ENCODE results near the gene NPTN.

Gene NPTN

DNA sequence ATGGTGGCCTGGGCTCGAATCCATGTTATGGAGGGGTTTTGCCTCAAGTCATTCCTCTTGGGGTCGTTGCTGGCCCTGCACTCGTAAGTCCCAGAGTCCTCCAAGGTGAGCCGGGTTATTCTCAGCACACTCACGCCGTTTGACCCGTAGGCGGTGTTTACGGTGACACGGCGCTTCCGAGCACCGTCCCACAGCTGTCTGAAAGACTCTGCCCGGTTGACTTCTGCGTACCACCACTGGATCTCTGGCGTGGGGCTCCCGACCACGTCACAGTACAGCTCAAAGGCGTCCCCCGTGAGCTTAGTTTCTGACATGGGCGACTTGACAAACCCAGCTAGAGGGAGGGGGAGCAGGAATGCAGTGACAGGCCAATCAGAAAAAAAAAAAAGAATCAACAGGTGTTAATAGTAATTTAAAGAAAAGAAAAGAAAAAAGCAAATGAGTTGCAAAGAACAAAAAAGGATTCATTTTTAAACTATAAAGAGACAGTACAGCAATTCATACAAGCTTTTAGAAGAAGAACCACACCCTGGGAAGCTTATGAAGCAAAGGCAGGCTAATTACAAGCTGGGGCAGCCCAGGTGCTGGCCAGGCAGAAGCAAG is 36.1 kb downstream of the NPTN start:
- 98% methylated on average over 21 of the region's 21 CpGs for WGBS (ENCODE audit: insufficient coverage)
- ChIA-PET CTCF (interaction anchor here (2.1 to 3.0 kb wide), 2 partner anchors 9 to 39 kb away, joined by 6 to 16 read pairs; no protein-coding TSS in a partner anchor), POLR2A (no interaction called here)
- Histone ChIP-seq H3K4me3 (ENCODE audit: control insufficient read depth in 1 of 7, extremely low read depth in 1 of 7, insufficient read depth in 4 of 7, low read depth in 2 of 7, low read length in 6 of 7) (no peak overlapping the region), H3K36me3 (ENCODE audit: control insufficient read depth in 4 of 4, insufficient read depth in 4 of 4, low read length in 3 of 4) (peaks cover 0 to 3% (median 2%) of the 10 kb centered on the region in 4 experiments), H3K27me3 (replicated peaks in 2 of 5; ENCODE audit: control insufficient read depth in 4 of 5, insufficient read depth in 5 of 5, low read length in 4 of 5) (no peaks in the 10 kb centered on the region), H3K27ac (ENCODE audit: insufficient read depth in 1 of 2, low read depth in 1 of 2, low read length in 2 of 2, poor library complexity in 1 of 2, severe bottlenecking in 2 of 2) (no peak overlapping the region), H3K9me3 (ENCODE audit: control extremely low read depth in 1 of 5, control insufficient read depth in 4 of 5, insufficient read depth in 2 of 5, low read depth in 1 of 5, low read length in 4 of 5) (no peaks in the 10 kb centered on the region), H3K4me1 (ENCODE audit: control extremely low read depth in 1 of 4, control insufficient read depth in 4 of 4, insufficient read depth in 4 of 4, low read length in 3 of 4) (peaks cover under 1 to 35% (median 13%) of the 10 kb centered on the region in 4 experiments)
- DNase-seq: no peak

GRCh38 chr15:73596174-73596573 is 37.0 kb downstream of the NPTN start:
- ChIA-PET CTCF (interaction anchor here (0.6 to 3.0 kb wide), 7 partner anchors 9 to 1309 kb away, joined by 3 to 16 read pairs (median 3); no protein-coding TSS in a partner anchor), POLR2A (interaction anchor here (0.8 kb wide), 1 partner anchor 13 kb away, joined by 3 read pairs; no protein-coding TSS in a partner anchor)
- DNase-seq: peak in 2 of 3 donors; percentile 49 to 65
- H3K4me1 ChIP-seq (ENCODE audit: control extremely low read depth in 1 of 4, control insufficient read depth in 4 of 4, insufficient read depth in 4 of 4, low read length in 3 of 4): peaks cover 0 to 25% (median 5%) of the 10 kb centered on the region in 4 experiments
- no CpG with 5 or more reads among the region's 1 CpG for WGBS (ENCODE audit: insufficient coverage)
- H3K9me3 ChIP-seq (ENCODE audit: control extremely low read depth in 1 of 5, control insufficient read depth in 4 of 5, insufficient read depth in 2 of 5, low read depth in 1 of 5, low read length in 4 of 5): no peaks in the 10 kb centered on the region
- H3K36me3 ChIP-seq (ENCODE audit: control insufficient read depth in 4 of 4, insufficient read depth in 4 of 4, low read length in 3 of 4): peaks cover 0 to 10% (median 4%) of the 10 kb centered on the region in 4 experiments
- no peaks in the 10 kb centered on the region for H3K27me3 ChIP-seq (replicated peaks in 2 of 5; ENCODE audit: control insufficient read depth in 4 of 5, insufficient read depth in 5 of 5, low read length in 4 of 5)
- no peak overlapping the region for H3K4me3 ChIP-seq (ENCODE audit: control insufficient read depth in 1 of 7, extremely low read depth in 1 of 7, insufficient read depth in 4 of 7, low read depth in 2 of 7, low read length in 6 of 7)
- H3K27ac ChIP-seq (ENCODE audit: insufficient read depth in 1 of 2, low read depth in 1 of 2, low read length in 2 of 2, poor library complexity in 1 of 2, severe bottlenecking in 2 of 2): peak overlapping the region in 1 of 2 experiments; percentile 21

GRCh38 chr15:73594109-73594508 is 39.1 kb downstream of the NPTN start:
- Histone ChIP-seq H3K4me3 (ENCODE audit: control insufficient read depth in 1 of 7, extremely low read depth in 1 of 7, insufficient read depth in 4 of 7, low read depth in 2 of 7, low read length in 6 of 7) (no peak overlapping the region), H3K36me3 (ENCODE audit: control insufficient read depth in 4 of 4, insufficient read depth in 4 of 4, low read length in 3 of 4) (peaks cover 0 to 16% (median 9%) of the 10 kb centered on the region in 4 experiments), H3K27ac (ENCODE audit: insufficient read depth in 1 of 2, low read depth in 1 of 2, low read length in 2 of 2, poor library complexity in 1 of 2, severe bottlenecking in 2 of 2) (no peak overlapping the region), H3K4me1 (ENCODE audit: control extremely low read depth in 1 of 4, control insufficient read depth in 4 of 4, insufficient read depth in 4 of 4, low read length in 3 of 4) (peaks cover 0 to 16% (median 5%) of the 10 kb centered on the region in 4 experiments), H3K27me3 (replicated peaks in 2 of 5; ENCODE audit: control insufficient read depth in 4 of 5, insufficient read depth in 5 of 5, low read length in 4 of 5) (no peaks in the 10 kb centered on the region), H3K9me3 (ENCODE audit: control extremely low read depth in 1 of 5, control insufficient read depth in 4 of 5, insufficient read depth in 2 of 5, low read depth in 1 of 5, low read length in 4 of 5) (no peaks in the 10 kb centered on the region)
- WGBS (ENCODE audit: insufficient coverage): 93% methylated on average over 2 of the region's 2 CpGs
- POLR2A ChIA-PET: no interaction called here
- CTCF ChIA-PET: interaction anchor here (2.4 kb wide), 1 partner anchor 12 kb away, joined by 7 read pairs; no protein-coding TSS in a partner anchor
- no peak for DNase-seq

GRCh38 chr15:73593304-73594074 is 39.7 kb downstream of the NPTN start:
- Histone ChIP-seq H3K27ac (ENCODE audit: insufficient read depth in 1 of 2, low read depth in 1 of 2, low read length in 2 of 2, poor library complexity in 1 of 2, severe bottlenecking in 2 of 2) (no peak overlapping the region), H3K36me3 (ENCODE audit: control insufficient read depth in 4 of 4, insufficient read depth in 4 of 4, low read length in 3 of 4) (peaks cover 0 to 22% (median 13%) of the 10 kb centered on the region in 4 experiments), H3K4me3 (ENCODE audit: control insufficient read depth in 1 of 7, extremely low read depth in 1 of 7, insufficient read depth in 4 of 7, low read depth in 2 of 7, low read length in 6 of 7) (no peak overlapping the region), H3K9me3 (ENCODE audit: control extremely low read depth in 1 of 5, control insufficient read depth in 4 of 5, insufficient read depth in 2 of 5, low read depth in 1 of 5, low read length in 4 of 5) (no peaks in the 10 kb centered on the region), H3K27me3 (replicated peaks in 2 of 5; ENCODE audit: control insufficient read depth in 4 of 5, insufficient read depth in 5 of 5, low read length in 4 of 5) (no peaks in the 10 kb centered on the region), H3K4me1 (ENCODE audit: control extremely low read depth in 1 of 4, control insufficient read depth in 4 of 4, insufficient read depth in 4 of 4, low read length in 3 of 4) (peaks cover 0 to 16% (median 5%) of the 10 kb centered on the region in 4 experiments)
- POLR2A ChIA-PET: no interaction called here
- DNase-seq: no peak
- CTCF ChIA-PET: interaction anchor here (0.8 to 2.4 kb wide), 3 partner anchors 13 to 36 kb away, joined by 3 to 7 read pairs (median 4); no protein-coding TSS in a partner anchor
- no CpG with 5 or more reads among the region's 9 CpGs for WGBS (ENCODE audit: insufficient coverage)

GRCh38 chr15:73590263-73590662 is 42.9 kb downstream of the NPTN start:
- H3K9me3 ChIP-seq (ENCODE audit: control extremely low read depth in 1 of 5, control insufficient read depth in 4 of 5, insufficient read depth in 2 of 5, low read depth in 1 of 5, low read length in 4 of 5): no peaks in the 10 kb centered on the region
- H3K4me3 ChIP-seq (ENCODE audit: control insufficient read depth in 1 of 7, extremely low read depth in 1 of 7, insufficient read depth in 4 of 7, low read depth in 2 of 7, low read length in 6 of 7): no peak overlapping the region
- H3K36me3 ChIP-seq (ENCODE audit: control insufficient read depth in 4 of 4, insufficient read depth in 4 of 4, low read length in 3 of 4): peaks cover 9 to 45% (median 26%) of the 10 kb centered on the region in 4 experiments
- ChIA-PET CTCF (interaction anchor here (0.6 to 1.9 kb wide), 4 partner anchors 19 to 324 kb away, joined by 3 to 5 read pairs (median 3); no protein-coding TSS in a partner anchor), POLR2A (interaction anchor here (1.0 kb wide), 1 partner anchor 11 kb away, joined by 4 read pairs; no protein-coding TSS in a partner anchor)
- peaks cover 0 to 14% (median 3%) of the 10 kb centered on the region in 4 experiments for H3K4me1 ChIP-seq (ENCODE audit: control extremely low read depth in 1 of 4, control insufficient read depth in 4 of 4, insufficient read depth in 4 of 4, low read length in 3 of 4)
- DNase-seq: no peak
- H3K27me3 ChIP-seq (replicated peaks in 2 of 5; ENCODE audit: control insufficient read depth in 4 of 5, insufficient read depth in 5 of 5, low read length in 4 of 5): no peaks in the 10 kb centered on the region
- 90% methylated on average over 2 of the region's 5 CpGs for WGBS (ENCODE audit: insufficient coverage)
- H3K27ac ChIP-seq (ENCODE audit: insufficient read depth in 1 of 2, low read depth in 1 of 2, low read length in 2 of 2, poor library complexity in 1 of 2, severe bottlenecking in 2 of 2): no peak overlapping the region

DNA sequence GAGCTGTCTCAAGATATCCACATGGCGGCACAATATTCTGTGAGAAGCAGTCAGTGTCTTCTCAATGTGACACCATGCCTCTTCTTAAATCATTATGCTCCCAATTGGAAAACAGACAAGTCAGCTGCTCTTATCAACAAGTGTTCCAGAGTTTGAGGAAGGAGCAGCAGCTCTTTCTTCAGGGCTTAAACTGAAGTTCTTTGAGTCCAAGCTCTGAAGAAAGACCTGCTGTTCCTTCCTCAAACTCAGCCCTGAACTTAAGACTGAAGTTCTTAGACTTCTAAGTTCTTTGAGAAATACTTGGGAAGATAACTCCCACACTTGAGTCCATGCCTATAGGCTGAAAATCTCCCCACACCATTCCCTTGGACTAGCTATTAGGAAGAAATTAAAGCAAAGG is 43.4 kb downstream of the NPTN start:
- no peaks in the 10 kb centered on the region for H3K27me3 ChIP-seq (replicated peaks in 2 of 5; ENCODE audit: control insufficient read depth in 4 of 5, insufficient read depth in 5 of 5, low read length in 4 of 5)
- POLR2A ChIA-PET: interaction anchor here (1.0 kb wide), 1 partner anchor 11 kb away, joined by 4 read pairs; no protein-coding TSS in a partner anchor
- H3K4me3 ChIP-seq (ENCODE audit: control insufficient read depth in 1 of 7, extremely low read depth in 1 of 7, insufficient read depth in 4 of 7, low read depth in 2 of 7, low read length in 6 of 7): no peak overlapping the region
- peaks cover 0 to 14% (median 3%) of the 10 kb centered on the region in 4 experiments for H3K4me1 ChIP-seq (ENCODE audit: control extremely low read depth in 1 of 4, control insufficient read depth in 4 of 4, insufficient read depth in 4 of 4, low read length in 3 of 4)
- CTCF ChIA-PET: interaction anchor here (0.6 to 1.9 kb wide), 4 partner anchors 19 to 323 kb away, joined by 3 to 5 read pairs (median 3); no protein-coding TSS in a partner anchor
- H3K27ac ChIP-seq (ENCODE audit: insufficient read depth in 1 of 2, low read depth in 1 of 2, low read length in 2 of 2, poor library complexity in 1 of 2, severe bottlenecking in 2 of 2): no peak overlapping the region
- peaks cover 9 to 49% (median 26%) of the 10 kb centered on the region in 4 experiments for H3K36me3 ChIP-seq (ENCODE audit: control insufficient read depth in 4 of 4, insufficient read depth in 4 of 4, low read length in 3 of 4)
- no peak for DNase-seq
- H3K9me3 ChIP-seq (ENCODE audit: control extremely low read depth in 1 of 5, control insufficient read depth in 4 of 5, insufficient read depth in 2 of 5, low read depth in 1 of 5, low read length in 4 of 5): no peaks in the 10 kb centered on the region
- 100% methylated on average over 1 of the region's 1 CpG for WGBS (ENCODE audit: insufficient coverage)
